Left ventricle myocardium inferior (tissue), 1 donor: ENCODE results near the gene TPBGL. TPM values are rescaled to one million over a fixed set of nuclear protein-coding genes. Genes with fewer than 3 reads are reported as not detected.
A peak's percentile ranks its signal among the peaks of the same experiment; 100 is the strongest.
"Not testable (repeated sequence)": the region's sequence is repeated elsewhere in the genome, so short reads cannot be mapped to it uniquely, and the experiment has no call there.

Experiments
- DNase-seq: peaks from one replicate; pipeline ENCODE4 v3.0.0-alpha.2; 2020
- H3K27ac ChIP-seq: fragments of 200-600 bp; replicated peaks from 2 replicates; pipeline ENCODE4 v1.8.0; 2021
- H3K27me3 ChIP-seq: fragments of 200-600 bp; 2 replicates; pipeline ENCODE4 v1.8.0; 2021; ENCODE audit warnings: low read depth
- H3K36me3 ChIP-seq: fragments of 200-600 bp; 2 replicates; pipeline ENCODE4 v1.8.0; 2021
- H3K4me1 ChIP-seq: fragments of 200-600 bp; 2 replicates; pipeline ENCODE4 v1.8.0; 2021
- H3K4me3 ChIP-seq: fragments of 200-600 bp; 2 replicates; pipeline ENCODE4 v1.8.0; 2021; ENCODE audit warnings: mild to moderate bottlenecking, moderate library complexity
- H3K9me3 ChIP-seq: fragments of 200-600 bp; replicated peaks from 2 replicates; pipeline ENCODE4 v1.8.0; 2021
- CTCF ChIP-seq: fragments of 200-600 bp; IDR thresholded peaks from 2 replicates; pipeline ENCODE4 v1.8.0; 2021; ENCODE audit warnings: antibody characterized with exemption, mild to moderate bottlenecking, borderline replicate concordance
- intact Hi-C: fragments of 100-400 bp; cut with micrococcal nuclease; formaldehyde crosslinking; loops from one replicate; pipeline ENCODE4 v1.11.0; 2022
- total RNA-seq: library from RNA; stranded (reverse); fragmentation: NEBNext Ultra II Directional; extraction: Animal tissue kit (Norgen Biotek cat#: 25700); gene quantifications from one replicate; pipeline ENCODE4 v1.2.1, GENCODE V29; 2021
- donor health status: DM: no; HTN: yes; CAD: no; lungs with severe emphysema.

TPBGL gene
- total RNA-seq, 1 donor from 2014 or later, result 0.16 TPM

GRCh38 chr11:75273411-75274391 is 33.1 kb downstream of the TPBGL start:
- H3K27ac ChIP-seq, result no peak overlapping the region
- no peaks in the 10 kb centered on the region for H3K27me3 ChIP-seq
- no peak overlapping the region for H3K4me3 ChIP-seq
- no peak for TF ChIP-seq CTCF
- intact Hi-C loops, result no loop called here
- peaks cover 7% of the 10 kb centered on the region for H3K4me1 ChIP-seq
- DNase-seq, result no peak
- peaks cover 95% of the 10 kb centered on the region for H3K36me3 ChIP-seq
- no peaks in the 10 kb centered on the region for H3K9me3 ChIP-seq

GRCh38 chr11:75274716-75275115 is 34.1 kb downstream of the TPBGL start:
- H3K4me3 ChIP-seq, H3K9me3 ChIP-seq, intact Hi-C loops, DNase-seq, H3K27ac ChIP-seq, H3K27me3 ChIP-seq: not testable (repeated sequence)
- H3K4me1 ChIP-seq, result peaks cover 14% of the 10 kb centered on the region
- H3K36me3 ChIP-seq, result peaks cover 86% of the 10 kb centered on the region

- Histone ChIP-seq H3K4me3 (no peak overlapping the region), H3K27ac (peak overlapping the region; percentile 11), H3K4me1 (peaks cover 23% of the 10 kb centered on the region), H3K9me3 (no peaks in the 10 kb centered on the region), H3K36me3 (peaks cover 78% of the 10 kb centered on the region), H3K27me3 (no peaks in the 10 kb centered on the region)
- intact Hi-C loops, result no loop called here
- peak; percentile 38 for DNase-seq
- no peak for TF ChIP-seq CTCF
Measured at GRCh38 chr11:75275581-75275980, 35.0 kb downstream of the TPBGL start.

GRCh38 chr11:75276186-75276585 is 35.6 kb downstream of the TPBGL start:
- intact Hi-C loops, result no loop called here
- no peak overlapping the region for H3K4me3 ChIP-seq
- no peak for DNase-seq
- peaks cover 23% of the 10 kb centered on the region for H3K4me1 ChIP-seq
- H3K27ac ChIP-seq, result no peak overlapping the region
- no peaks in the 10 kb centered on the region for H3K9me3 ChIP-seq
- TF ChIP-seq CTCF, result no peak
- H3K36me3 ChIP-seq, result peaks cover 72% of the 10 kb centered on the region
- no peaks in the 10 kb centered on the region for H3K27me3 ChIP-seq

- no peak overlapping the region for H3K27ac ChIP-seq
- H3K36me3 ChIP-seq, result peaks cover 71% of the 10 kb centered on the region
- intact Hi-C loops, result no loop called here
- no peak for TF ChIP-seq CTCF
- H3K4me1 ChIP-seq, result peaks cover 22% of the 10 kb centered on the region
- no peak overlapping the region for H3K4me3 ChIP-seq
- no peaks in the 10 kb centered on the region for H3K27me3 ChIP-seq
- H3K9me3 ChIP-seq, result no peaks in the 10 kb centered on the region
- DNase-seq, result no peak
Measured at GRCh38 chr11:75276686-75277085, 36.1 kb downstream of the TPBGL start.

- Histone ChIP-seq H3K27me3 (no peaks in the 10 kb centered on the region), H3K9me3 (no peaks in the 10 kb centered on the region), H3K27ac (no peak overlapping the region), H3K36me3 (peaks cover 67% of the 10 kb centered on the region), H3K4me3 (no peak overlapping the region), H3K4me1 (peaks cover 22% of the 10 kb centered on the region)
- TF ChIP-seq CTCF, result no peak
- DNase-seq, result no peak
- intact Hi-C loops, result no loop called here
Measured at GRCh38 chr11:75277211-75277805, 36.7 kb downstream of the TPBGL start.
